K562 (cell line): Measurements from ENCODE around the gene FBRS. TPM values are rescaled to one million over a fixed set of nuclear protein-coding genes. Genes with fewer than 3 reads are reported as not detected.

Source experiments
- ARID1B ChIP-seq: fragments of 450-650 bp; IDR thresholded peaks from 2 replicates; pipeline ENCODE4 v1.6.1; 2016; ENCODE audit warnings: antibody characterized with exemption, mild to moderate bottlenecking, inconsistent platforms
- ARID3B ChIP-seq: fragments of 250-450 bp; sonication (Bioruptor Pico); IDR thresholded peaks from 2 replicates; pipeline ENCODE4 v1.4.0; 2020; ENCODE audit warnings: borderline replicate concordance
- CTCF ChIP-seq, 3 experiments: IDR thresholded peaks in 2 of 3; conservative IDR thresholded peaks in 1 of 3; 2 replicates each; pipeline ENCODE4 v1.5.1; 2011 to 2012; ENCODE audit warnings: low read length in 3 of 3, mild to moderate bottlenecking in 3 of 3, control low read depth in 2 of 3, improper control_type of control experiment in 1 of 3, inconsistent platforms in 1 of 3, low read depth in 1 of 3, mixed read lengths in 1 of 3, moderate library complexity in 1 of 3; ENCODE audit not compliant: insufficient read depth in 2 of 3
- E2F1 ChIP-seq: sonication (generic); formaldehyde crosslinking; IDR thresholded peaks from 2 replicates; pipeline ENCODE4 v1.8.1; 2023; ENCODE audit warnings: mild to moderate bottlenecking, missing genetic modification reagents, moderate library complexity
- MAZ ChIP-seq, 2 experiments: fragments of 450-650 bp in 1 of 2; sonication (generic) in 1 of 2; formaldehyde crosslinking; IDR thresholded peaks in 1 of 2; conservative IDR thresholded peaks in 1 of 2; 2 replicates each; pipeline versions ENCODE4 v1.4.0 to v1.5.0; 2020; ENCODE audit warnings: mild to moderate bottlenecking in 1 of 2, missing genetic modification reagents in 1 of 2
- NR2C2 ChIP-seq, 2 experiments: fragments of 200-800 bp in 1 of 2; sonication (Bioruptor generic) in 1 of 2; sonication (generic) in 1 of 2; formaldehyde crosslinking in 1 of 2; IDR thresholded peaks; 2 replicates each; pipeline versions ENCODE4 v1.6.1 to v1.8.0; 2016 to 2022; ENCODE audit warnings: mild to moderate bottlenecking in 1 of 2, missing compliant biosample characterization in 1 of 2, missing genetic modification characterization in 1 of 2, missing genetic modification reagents in 1 of 2
- POLR2H ChIP-seq: IDR thresholded peaks from 2 replicates; pipeline ENCODE4 v1.6.1; 2016; ENCODE audit warnings: missing genetic modification characterization, low read depth, mild to moderate bottlenecking, control low read depth, missing compliant biosample characterization, moderate library complexity
- REST ChIP-seq, 2 experiments: fragments of 450-650 bp; formaldehyde crosslinking in 1 of 2; IDR thresholded peaks; 2 replicates each; pipeline versions ENCODE4 v1.4.0 to v1.6.1; 2014 to 2020; ENCODE audit warnings: mild to moderate bottlenecking in 2 of 2, borderline replicate concordance in 1 of 2, low read depth in 1 of 2
- ZFX ChIP-seq: sonication (generic); formaldehyde crosslinking; IDR thresholded peaks from 2 replicates; pipeline ENCODE4 v1.8.0; 2022; ENCODE audit warnings: mild to moderate bottlenecking, missing genetic modification reagents, moderate library complexity
- polyA plus RNA-seq, 8 experiments: library from polyadenylated mRNA; depleted of rRNA in 4 of 8; stranded (reverse) in 5 of 8; unstranded in 3 of 8; fragments of >200 nt; fragmentation: Nextera tagmentation in 2 of 8; fragmentation: Illumina TruSeq in 1 of 8; extraction: Ambion mirVana in 2 of 8; extraction: Trizol in 1 of 8; gene quantifications; 2 replicates each; pipeline versions ENCODE4 v1.2.1 to v1.2.3, GENCODE V29; 2011 to 2014; ENCODE audit warnings: inconsistent platforms in 1 of 8, missing spikeins in 1 of 8
- total RNA-seq, 7 experiments: library from RNA; depleted of rRNA in 6 of 7; stranded (reverse); fragments of >200 nt in 6 of 7; fragmentation: Illumina TruSeq in 2 of 7; extraction: Trizol in 2 of 7; gene quantifications; 2 replicates each; pipeline versions ENCODE4 v1.2.1 to v1.2.3, GENCODE V29; 2011 to 2021; ENCODE audit warnings: low replicate concordance in 1 of 7

The FBRS gene
- total and polyA plus RNA-seq, 9 of the 15 experiments (the other 6 are each of a cell fraction or from before 2014, with no cell fraction given): 0.32 to 59.5 (median 13.1) TPM

GRCh38 chr16:30698139-30698815, 40.0 kb downstream of the FBRS start (continued):
- TF ChIP-seq E2F1 (CRISPR knock-in tag) (peak; percentile 75; the same call in 1 of the 2 replicates), POLR2H (peak; percentile 95), MAZ (CRISPR knock-in tag; conservative IDR thresholded peaks at IDR 0.05 in 1 of 2, IDR thresholded peaks at IDR 0.05 in 1 of 2) (peak; percentile 98 to 99), ARID3B (CRISPR knock-in tag) (peak; percentile 37; the same call in 1 of the 2 replicates), REST (IDR thresholded peaks at IDR 0.05; ENCODE audit: borderline replicate concordance) (no peak), REST (CRISPR knock-in tag; IDR thresholded peaks at IDR 0.05; ENCODE audit: low read depth) (peak; percentile 70; the same call in 1 of the 2 replicates), ZFX (peak; percentile 99), ARID1B (peak; percentile 68; the same call in 1 of the 2 replicates), CTCF (IDR thresholded peaks at IDR 0.05 in 2 of 3, conservative IDR thresholded peaks at IDR 0.05 in 1 of 3; ENCODE audit: insufficient read depth in 2 of 3, low read depth in 1 of 3, low read length in 3 of 3) (peak in 1 of 3 experiments; percentile 33; a peak in 2 of 6 replicates), NR2C2 (CRISPR knock-in tag; IDR thresholded peaks at IDR 0.05) (0 out of 2 replicates have a peak, but pooled peaks have one; percentile 4), NR2C2 (tag; IDR thresholded peaks at IDR 0.05) (no peak)
